ENCODE results near the gene FAM193B.

DNA sequence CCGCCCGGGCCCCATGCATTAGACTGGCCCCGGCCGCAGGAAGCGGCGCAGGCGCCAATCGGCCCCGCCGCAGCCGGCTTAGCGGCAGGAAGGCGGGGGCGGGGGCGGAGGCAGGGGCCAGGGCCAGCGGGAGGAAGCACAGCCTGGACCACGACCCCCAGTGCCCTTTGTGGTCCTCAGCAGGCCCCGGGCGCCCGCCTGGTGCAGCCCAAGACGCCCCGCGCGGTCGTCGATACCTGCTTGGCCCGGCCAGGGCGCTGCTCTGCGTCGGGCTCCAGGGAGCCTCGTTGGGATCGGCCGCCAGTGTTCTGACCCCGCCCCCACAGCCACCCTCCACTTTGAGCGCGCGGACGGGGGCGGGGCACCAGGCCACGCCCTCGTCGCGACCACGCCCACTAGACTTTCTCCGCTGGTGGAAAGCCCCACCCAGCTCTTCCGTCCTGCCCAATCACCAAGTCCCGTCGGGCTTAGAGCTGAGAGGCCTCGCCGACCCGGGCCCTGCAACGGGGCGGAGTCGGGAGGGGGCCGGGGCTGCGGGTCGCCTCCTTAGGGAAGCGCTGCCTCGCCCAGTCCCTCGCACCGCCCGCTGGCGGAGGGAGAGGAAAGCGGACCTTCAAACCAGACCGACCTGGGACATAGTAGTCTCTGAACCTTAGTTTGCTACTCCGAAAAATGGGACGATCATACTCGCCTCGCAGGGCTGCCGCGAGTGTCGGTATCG, 56.9 kb downstream of the FAM193B start, which contains the start of gene PDLIM7:
- TF ChIP-seq, protein P1, sequence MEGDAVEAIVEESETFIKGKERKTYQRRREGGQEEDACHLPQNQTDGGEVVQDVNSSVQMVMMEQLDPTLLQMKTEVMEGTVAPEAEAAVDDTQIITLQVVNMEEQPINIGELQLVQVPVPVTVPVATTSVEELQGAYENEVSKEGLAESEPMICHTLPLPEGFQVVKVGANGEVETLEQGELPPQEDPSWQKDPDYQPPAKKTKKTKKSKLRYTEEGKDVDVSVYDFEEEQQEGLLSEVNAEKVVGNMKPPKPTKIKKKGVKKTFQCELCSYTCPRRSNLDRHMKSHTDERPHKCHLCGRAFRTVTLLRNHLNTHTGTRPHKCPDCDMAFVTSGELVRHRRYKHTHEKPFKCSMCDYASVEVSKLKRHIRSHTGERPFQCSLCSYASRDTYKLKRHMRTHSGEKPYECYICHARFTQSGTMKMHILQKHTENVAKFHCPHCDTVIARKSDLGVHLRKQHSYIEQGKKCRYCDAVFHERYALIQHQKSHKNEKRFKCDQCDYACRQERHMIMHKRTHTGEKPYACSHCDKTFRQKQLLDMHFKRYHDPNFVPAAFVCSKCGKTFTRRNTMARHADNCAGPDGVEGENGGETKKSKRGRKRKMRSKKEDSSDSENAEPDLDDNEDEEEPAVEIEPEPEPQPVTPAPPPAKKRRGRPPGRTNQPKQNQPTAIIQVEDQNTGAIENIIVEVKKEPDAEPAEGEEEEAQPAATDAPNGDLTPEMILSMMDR (IDR thresholded peaks at IDR 0.05), result no peak
- TF ChIP-seq EP300 (IDR thresholded peaks at IDR 0.05), result no peak

All from sigmoid colon (tissue), 4 donors.